Activated naive CD8-positive, alpha-beta T cell treated with anti-CD3 and anti-CD28 coated beads for 36 hours (primary cell): ENCODE data around the gene COX14. TPM values are rescaled to one million over a fixed set of nuclear protein-coding genes. Genes with fewer than 3 reads are reported as not detected.

ENCODE experiments used
- DNase-seq: peaks from one replicate; pipeline ENCODE4 v3.0.0; 2021
- H3K27ac Mint-ChIP-seq: one replicate; pipeline ENCODE4 v1.8.0; 2022; ENCODE audit warnings: mild to moderate bottlenecking, moderate library complexity, mixed read lengths
- H3K27me3 Mint-ChIP-seq: one replicate; pipeline ENCODE4 v1.8.0; 2022; ENCODE audit warnings: mild to moderate bottlenecking, mixed read lengths
- H3K36me3 Mint-ChIP-seq: one replicate; pipeline ENCODE4 v1.8.0; 2021; ENCODE audit warnings: mild to moderate bottlenecking, mixed read lengths
- H3K4me1 Mint-ChIP-seq: one replicate; pipeline ENCODE4 v1.8.0; 2021; ENCODE audit warnings: mixed read lengths
- H3K4me3 Mint-ChIP-seq: one replicate; pipeline ENCODE4 v1.8.0; 2022; ENCODE audit warnings: mild to moderate bottlenecking, moderate library complexity, mixed read lengths
- H3K9me3 Mint-ChIP-seq: one replicate; pipeline ENCODE4 v1.8.0; 2022; ENCODE audit warnings: mixed read lengths
- total RNA-seq, 2 experiments: library from RNA; stranded (reverse); gene quantifications; one replicate each; pipeline ENCODE4 v1.2.3, GENCODE V29; 2021

The COX14 gene
- 10 to 100 TPM; 48.3 to 49.2 TPM for total RNA-seq

DNA sequence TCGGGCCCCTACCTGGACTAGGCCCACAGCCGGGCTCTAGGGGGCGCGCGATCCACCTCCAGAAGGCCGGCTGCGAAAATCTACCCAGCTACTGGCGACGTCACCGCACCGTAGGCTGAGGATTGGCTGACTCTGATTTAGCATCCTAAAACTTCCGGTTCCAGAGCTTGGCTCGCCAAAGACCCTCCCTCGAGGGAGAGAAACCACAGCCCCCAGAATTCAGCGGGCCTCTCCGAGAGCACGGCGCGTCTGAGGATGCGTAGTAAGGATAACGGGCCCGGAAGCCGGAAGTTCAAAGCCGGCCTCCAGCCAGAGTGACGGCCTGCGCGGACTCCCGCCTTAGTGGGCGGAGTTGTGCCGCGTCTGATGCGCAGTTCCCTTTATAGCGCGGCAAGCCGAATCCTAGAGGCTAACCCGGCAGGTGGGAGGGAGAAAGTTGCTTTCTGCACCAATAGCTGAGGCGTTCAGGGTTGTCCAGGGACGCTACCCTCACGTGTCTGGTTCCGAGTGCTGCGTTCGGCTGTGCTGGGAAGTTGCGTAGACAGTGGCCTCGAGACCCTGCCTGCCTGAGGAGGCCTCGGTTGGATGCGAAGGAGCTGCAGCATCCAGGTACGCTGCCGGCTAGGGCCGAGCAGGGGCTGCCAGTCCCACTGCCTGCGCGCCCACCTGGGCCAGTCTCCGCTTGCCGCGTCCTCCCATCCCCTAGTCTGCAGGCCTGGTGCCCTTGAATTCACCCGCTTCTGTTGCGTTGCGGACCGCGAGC lies at the start of gene COX14:
TSS of gene COX14 (plus strand) at position 544 of the 763 bp plus-strand sequence. CDS start 7,808 bp downstream, outside the sequence.
- DNase-seq = peak; percentile 98
- Mint-ChIP-seq H3K27me3 (no peaks in the 10 kb centered on the region), H3K4me3 (peak within 1 kb of the TSS; percentile 91), H3K9me3 (no peaks in the 10 kb centered on the region), H3K4me1 (peaks cover 31% of the 10 kb centered on the region), H3K27ac (peak within 1 kb of the TSS; percentile 94), H3K36me3 (peaks cover 14% of the 10 kb centered on the region)

DNA sequence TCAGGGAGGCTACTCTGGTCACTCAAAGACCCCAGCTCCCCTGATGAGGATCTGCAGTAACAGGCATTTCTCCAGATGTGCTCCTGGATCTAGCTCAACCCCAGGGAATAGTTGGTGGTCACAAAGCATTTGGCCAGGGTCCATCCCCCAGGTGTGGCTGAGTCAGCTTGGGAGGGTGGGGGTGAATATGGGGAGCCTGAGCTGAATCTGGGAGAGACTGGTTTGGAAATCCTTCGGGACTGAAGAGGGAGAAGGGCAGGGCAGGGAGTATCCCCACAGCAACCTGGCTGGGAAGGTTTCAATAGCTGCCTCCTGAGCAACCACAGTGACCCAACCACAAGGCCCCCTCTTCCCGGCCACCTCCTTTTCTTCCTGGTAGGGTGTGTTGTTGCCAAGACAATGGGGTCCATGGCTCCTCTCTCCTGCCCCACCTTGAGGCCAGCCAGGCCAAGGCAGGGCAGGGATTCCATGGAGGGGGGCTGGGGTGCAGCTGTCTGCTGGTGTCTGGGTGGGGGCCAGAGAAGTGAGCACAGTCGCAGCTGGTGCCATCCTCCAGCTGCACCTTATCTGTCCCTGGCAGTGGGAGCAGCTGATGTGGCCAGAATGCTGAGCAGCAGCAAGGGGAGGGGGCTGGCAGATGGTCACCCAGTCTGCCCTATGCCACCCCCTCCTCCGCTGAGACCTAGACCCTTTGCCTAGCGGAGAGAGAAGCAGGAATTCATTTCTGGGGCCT lies 49.1 kb upstream of the COX14 start:
- no peak for DNase-seq
- no peak overlapping the region for H3K27ac Mint-ChIP-seq
- H3K4me1 Mint-ChIP-seq = peaks cover 28% of the 10 kb centered on the region
- H3K27me3 Mint-ChIP-seq = no peaks in the 10 kb centered on the region
- no peak overlapping the region for H3K4me3 Mint-ChIP-seq
- H3K36me3 Mint-ChIP-seq = peaks cover 5% of the 10 kb centered on the region
- no peaks in the 10 kb centered on the region for H3K9me3 Mint-ChIP-seq

DNA sequence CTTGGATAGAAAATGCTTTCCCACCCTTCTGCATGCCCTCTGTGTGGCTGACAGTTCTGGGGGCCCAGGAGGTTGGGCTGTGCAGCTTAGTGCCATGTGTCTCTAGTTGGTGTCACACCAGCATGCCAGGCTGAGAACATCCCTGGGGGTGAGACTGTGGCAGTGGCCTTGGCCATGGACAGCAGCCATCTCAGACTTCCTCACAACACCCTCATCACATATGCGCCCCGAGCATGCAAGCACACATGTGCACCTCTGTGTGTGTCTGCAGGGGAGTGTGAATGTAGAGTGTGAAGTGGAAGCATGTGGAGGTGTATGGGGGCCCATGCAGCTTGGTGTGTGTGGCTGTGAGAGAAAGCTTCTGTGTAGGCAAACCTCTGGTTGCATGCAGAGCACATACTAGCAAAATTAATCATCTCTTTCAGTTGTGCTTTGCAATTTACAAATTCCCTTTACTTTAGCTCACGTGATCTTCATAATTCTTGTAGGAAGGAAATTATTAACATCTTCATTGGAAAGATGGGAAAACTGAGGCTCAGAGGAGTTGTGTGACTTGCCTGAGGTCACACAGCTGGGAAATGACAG lies 46.2 kb upstream of the COX14 start:
- DNase-seq = no peak

DNA sequence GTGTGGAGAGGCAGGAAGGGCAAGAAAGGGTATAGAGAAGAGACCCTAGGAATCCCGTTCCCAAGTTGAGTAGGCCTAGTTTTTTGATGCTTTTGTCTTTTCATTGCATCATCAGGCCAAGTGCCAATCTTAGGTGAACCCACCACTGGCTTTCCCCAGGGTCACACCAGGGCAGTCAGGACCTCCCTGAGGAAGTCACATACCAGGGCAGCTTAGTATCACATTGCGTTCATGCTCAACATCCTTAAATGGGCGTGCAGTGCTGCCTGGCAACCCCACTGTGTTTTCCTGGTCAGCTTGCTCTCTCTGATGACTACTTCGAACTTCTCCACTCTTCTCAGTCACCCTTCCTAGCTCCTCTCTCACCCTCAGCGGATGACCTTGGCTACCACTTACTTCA lies 45.6 kb upstream of the COX14 start:
- H3K4me1 Mint-ChIP-seq = peaks cover 8% of the 10 kb centered on the region
- H3K9me3 Mint-ChIP-seq = no peaks in the 10 kb centered on the region
- DNase-seq = no peak
- H3K4me3 Mint-ChIP-seq = no peak overlapping the region
- no peak overlapping the region for H3K27ac Mint-ChIP-seq
- H3K36me3 Mint-ChIP-seq = peaks cover under 1% of the 10 kb centered on the region
- H3K27me3 Mint-ChIP-seq = no peaks in the 10 kb centered on the region

More for the DNA sequence above, 46.2 kb upstream of the COX14 start:
- Mint-ChIP-seq H3K4me1 (peaks cover 9% of the 10 kb centered on the region), H3K27me3 (no peaks in the 10 kb centered on the region), H3K36me3 (peaks cover 5% of the 10 kb centered on the region), H3K4me3 (no peak overlapping the region), H3K27ac (no peak overlapping the region), H3K9me3 (no peaks in the 10 kb centered on the region)

DNA sequence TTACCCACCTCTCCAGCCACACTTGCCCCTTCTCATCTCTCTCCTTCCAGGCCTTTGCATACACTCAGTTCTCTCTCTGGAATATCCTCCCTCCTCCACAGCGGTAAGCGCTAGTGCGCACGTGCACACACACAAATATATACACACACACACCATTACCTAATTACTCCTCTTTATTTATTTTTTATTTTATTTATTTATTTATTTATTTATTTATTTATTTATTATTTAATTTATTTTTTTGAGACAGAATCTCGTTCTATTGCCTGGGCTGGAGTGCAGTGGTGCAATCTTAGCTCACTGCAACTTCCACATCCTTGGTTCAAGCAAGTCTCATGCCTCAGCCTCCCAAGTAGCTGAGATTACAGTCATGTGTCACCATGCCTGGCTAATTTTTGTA lies 43.0 kb upstream of the COX14 start:
- peaks cover 8% of the 10 kb centered on the region for H3K4me1 Mint-ChIP-seq
- H3K27ac Mint-ChIP-seq = no peak overlapping the region
- H3K36me3 Mint-ChIP-seq = no peaks in the 10 kb centered on the region
- no peaks in the 10 kb centered on the region for H3K27me3 Mint-ChIP-seq
- no peak overlapping the region for H3K4me3 Mint-ChIP-seq
- no peaks in the 10 kb centered on the region for H3K9me3 Mint-ChIP-seq
- no peak for DNase-seq

DNA sequence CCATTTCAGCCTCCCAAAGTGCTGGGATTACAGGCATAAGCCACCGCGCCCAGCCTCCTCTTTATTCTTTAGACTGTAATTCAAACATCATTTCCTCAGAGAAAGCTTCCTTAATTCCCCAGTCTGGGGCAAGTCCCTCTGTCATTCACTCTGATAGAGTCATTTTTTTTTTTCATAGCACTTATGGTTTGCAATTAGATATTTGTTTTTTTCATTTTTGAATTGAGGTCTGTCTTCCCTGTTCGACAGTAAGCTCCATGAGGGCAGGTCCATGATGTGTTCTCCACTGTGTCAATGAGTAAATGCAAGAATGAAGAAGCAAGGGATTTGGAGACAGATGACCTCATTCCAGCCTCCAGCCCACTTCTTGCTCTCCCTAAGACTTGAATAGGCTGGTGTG lies 42.5 kb upstream of the COX14 start:
- no peak for DNase-seq
- Mint-ChIP-seq H3K9me3 (no peaks in the 10 kb centered on the region), H3K4me1 (peaks cover 8% of the 10 kb centered on the region), H3K4me3 (no peak overlapping the region), H3K27ac (no peak overlapping the region), H3K27me3 (no peaks in the 10 kb centered on the region), H3K36me3 (no peaks in the 10 kb centered on the region)

DNA sequence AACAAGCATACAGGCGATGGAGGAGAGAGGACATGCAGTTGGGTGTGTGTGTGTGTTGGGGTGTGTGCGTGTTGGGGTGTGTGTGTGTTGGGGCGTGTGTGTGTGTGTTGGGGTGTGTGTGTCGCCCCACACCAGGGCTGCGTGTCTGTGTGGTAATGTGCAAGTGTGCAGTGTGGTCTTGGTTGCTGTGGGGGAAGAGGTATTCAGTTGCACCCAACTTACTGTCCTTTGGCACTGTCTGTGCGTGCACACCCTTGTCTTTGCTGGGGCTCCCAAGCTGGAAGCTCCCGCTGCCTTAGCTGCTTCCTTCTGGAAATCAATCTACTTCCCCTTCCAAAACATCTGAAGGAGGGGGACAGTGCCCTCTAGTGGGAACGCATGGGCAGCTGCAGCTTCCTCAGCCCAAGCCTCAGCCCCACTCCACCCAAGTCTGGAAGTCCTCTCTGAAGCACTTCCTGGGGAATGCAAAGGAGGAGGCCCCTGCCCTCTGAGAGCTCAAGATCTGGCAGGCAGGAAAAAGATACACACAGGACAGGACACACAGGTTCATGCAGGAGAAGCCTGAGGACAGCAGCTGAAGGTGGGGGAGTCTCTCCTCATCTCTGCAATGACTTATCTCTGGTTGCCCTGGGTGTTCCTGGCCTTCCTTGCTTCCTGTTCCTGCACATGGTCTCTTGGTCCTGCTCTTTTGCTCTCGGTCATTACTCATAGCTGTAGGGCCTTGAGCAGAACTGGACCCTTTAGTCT lies 41.5 kb upstream of the COX14 start:
- no peak overlapping the region for H3K4me3 Mint-ChIP-seq
- DNase-seq = peak; percentile 60
- no peak overlapping the region for H3K27ac Mint-ChIP-seq
- H3K27me3 Mint-ChIP-seq = no peaks in the 10 kb centered on the region
- no peaks in the 10 kb centered on the region for H3K36me3 Mint-ChIP-seq
- no peaks in the 10 kb centered on the region for H3K9me3 Mint-ChIP-seq
- H3K4me1 Mint-ChIP-seq = peaks cover 11% of the 10 kb centered on the region

DNA sequence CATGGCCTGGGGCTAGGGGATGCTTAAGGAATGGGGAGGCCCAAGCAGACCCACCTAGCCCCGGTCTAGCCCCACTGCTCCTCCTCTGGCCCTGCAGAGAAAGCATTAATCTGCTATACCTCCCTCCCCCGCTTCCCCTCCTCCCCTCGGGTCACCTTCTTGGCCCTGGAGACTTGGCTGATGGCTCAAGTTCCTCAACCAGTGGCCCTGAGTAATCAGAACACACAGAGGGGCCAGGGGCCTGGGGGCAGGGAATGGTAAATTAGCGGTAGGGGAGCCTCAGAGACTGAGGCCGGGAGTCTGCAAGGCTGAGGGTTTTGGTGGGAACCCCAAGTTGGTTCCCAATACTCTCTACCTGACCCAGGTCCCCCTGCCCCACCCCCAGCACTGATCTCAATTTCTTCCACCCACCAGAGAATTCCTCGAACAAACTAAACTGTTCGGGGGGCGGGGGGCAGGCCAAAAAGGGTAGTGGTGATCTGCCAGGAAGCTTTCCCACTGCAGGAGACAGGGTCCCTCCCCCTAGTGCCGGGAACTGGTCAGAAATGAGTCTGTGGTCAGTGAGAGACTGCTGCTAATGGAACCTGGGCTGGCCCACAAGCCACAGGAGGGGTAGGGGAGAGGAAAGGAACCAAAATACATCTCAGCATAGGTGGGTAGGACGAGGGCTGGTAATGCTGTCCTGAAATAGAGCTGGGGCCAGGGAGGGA lies 39.7 kb upstream of the COX14 start:
- Mint-ChIP-seq H3K4me3 (no peak overlapping the region), H3K36me3 (no peaks in the 10 kb centered on the region), H3K27me3 (no peaks in the 10 kb centered on the region), H3K9me3 (no peaks in the 10 kb centered on the region), H3K27ac (no peak overlapping the region), H3K4me1 (peaks cover 11% of the 10 kb centered on the region)
- DNase-seq = no peak

DNA sequence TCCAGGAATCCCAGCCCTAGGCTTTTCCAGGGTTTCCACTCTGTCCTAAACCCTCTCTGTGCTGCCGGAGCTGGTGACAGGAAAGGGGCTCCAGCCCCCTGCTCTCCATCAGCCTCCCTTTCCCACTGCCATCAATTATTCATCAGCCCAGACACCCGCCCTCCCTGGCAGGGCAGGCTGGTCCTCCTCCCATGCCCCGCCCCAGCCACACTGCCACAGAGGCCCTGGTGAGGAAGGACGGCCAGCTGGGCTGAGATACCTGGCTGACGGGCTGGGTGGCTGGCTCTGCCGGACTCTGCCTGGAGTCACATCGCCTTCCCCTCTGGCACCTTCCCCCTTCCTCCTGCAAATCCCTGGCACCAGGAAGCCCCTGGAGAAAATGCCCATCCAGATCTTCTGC lies 38.8 kb upstream of the COX14 start:
- Mint-ChIP-seq H3K9me3 (no peaks in the 10 kb centered on the region), H3K27ac (no peak overlapping the region), H3K4me1 (peaks cover 11% of the 10 kb centered on the region), H3K4me3 (no peak overlapping the region), H3K27me3 (no peaks in the 10 kb centered on the region), H3K36me3 (no peaks in the 10 kb centered on the region)
- no peak for DNase-seq

DNA sequence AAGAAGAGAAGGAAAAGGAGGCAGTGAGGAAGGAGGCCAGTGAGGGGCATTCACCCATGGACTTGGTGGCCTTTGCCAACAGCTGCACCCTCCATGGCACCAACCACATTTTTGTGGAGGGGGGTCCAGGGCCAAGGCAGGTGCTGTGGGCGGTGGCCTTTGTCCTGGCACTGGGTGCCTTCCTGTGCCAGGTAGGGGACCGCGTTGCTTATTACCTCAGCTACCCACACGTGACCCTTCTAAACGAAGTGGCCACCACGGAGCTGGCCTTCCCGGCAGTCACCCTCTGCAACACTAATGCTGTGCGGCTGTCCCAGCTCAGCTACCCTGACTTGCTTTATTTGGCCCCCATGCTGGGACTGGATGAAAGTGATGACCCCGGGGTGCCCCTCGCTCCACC lies 38.3 kb upstream of the COX14 start:
- Mint-ChIP-seq H3K27me3 (no peaks in the 10 kb centered on the region), H3K27ac (no peak overlapping the region), H3K9me3 (no peaks in the 10 kb centered on the region), H3K4me3 (no peak overlapping the region), H3K36me3 (peaks cover 3% of the 10 kb centered on the region), H3K4me1 (peaks cover 11% of the 10 kb centered on the region)
- DNase-seq = no peak

DNA sequence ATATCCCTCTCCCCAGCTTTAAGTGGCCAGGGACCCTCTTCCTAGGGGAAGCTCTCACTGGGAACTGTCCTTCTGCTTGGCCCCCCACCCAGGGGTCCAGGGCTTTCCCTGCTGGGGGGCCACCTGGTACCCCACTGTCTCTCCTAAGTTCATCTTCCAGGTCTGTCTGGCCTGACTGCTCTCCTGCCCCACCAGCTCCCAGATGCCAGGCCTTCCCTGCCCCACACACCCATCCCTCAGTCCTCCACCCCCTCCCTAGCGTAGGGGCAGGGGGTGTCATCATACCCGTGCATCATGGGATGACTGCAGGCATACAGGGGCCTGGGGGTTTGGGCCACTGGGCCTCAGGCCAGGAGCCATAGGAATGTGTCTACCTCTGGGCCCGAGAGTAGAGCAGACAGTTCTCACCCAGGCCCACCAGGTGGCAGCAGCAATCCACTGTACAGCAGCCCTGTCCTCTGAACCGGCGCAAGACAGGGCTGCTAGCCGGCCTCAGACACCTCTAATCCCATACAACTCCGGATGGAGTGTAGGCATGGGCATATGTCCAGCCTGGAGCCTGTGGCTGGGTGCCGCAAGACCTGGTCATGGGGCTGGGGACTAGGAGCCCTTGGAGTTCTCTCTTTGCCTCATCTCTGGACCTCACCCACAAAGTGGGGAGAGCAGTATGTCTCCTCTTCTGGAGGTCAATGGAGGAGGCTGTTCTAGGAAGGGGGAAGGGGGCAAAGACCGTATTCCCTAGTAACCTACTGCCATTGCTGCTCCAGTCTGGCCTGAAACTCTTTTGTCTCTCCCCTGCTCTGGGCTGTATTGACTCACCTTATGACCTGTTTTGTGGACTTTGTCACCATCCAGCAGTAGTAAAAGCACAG lies 36.9 kb upstream of the COX14 start:
- H3K36me3 Mint-ChIP-seq = peaks cover 4% of the 10 kb centered on the region
- peak; percentile 77 for DNase-seq
- H3K4me1 Mint-ChIP-seq = peaks cover 11% of the 10 kb centered on the region
- no peak overlapping the region for H3K4me3 Mint-ChIP-seq
- H3K9me3 Mint-ChIP-seq = no peaks in the 10 kb centered on the region
- no peaks in the 10 kb centered on the region for H3K27me3 Mint-ChIP-seq
- peak overlapping the region; percentile 34 for H3K27ac Mint-ChIP-seq

DNA sequence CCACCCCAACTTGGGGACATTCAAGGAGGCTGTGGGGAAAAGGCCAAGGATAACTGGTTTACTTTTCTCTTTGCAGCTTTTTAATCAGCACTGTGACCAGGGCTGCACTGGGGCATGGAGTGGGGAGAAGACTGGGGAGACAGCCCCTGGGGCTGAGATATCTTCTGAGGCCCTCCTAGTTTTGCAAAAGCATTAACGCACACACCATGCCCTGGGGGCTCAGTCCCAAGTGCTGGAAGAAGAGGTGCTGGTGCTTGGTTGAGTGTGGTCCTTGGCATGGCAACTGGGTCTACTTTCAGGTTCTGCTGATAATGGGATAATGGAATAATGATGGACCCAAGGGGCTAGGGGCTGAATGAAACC lies 36.2 kb upstream of the COX14 start:
- Mint-ChIP-seq H3K4me1 (peaks cover 4% of the 10 kb centered on the region), H3K36me3 (peaks cover 4% of the 10 kb centered on the region), H3K27ac (no peak overlapping the region), H3K4me3 (no peak overlapping the region), H3K9me3 (no peaks in the 10 kb centered on the region), H3K27me3 (no peaks in the 10 kb centered on the region)
- no peak for DNase-seq

DNA sequence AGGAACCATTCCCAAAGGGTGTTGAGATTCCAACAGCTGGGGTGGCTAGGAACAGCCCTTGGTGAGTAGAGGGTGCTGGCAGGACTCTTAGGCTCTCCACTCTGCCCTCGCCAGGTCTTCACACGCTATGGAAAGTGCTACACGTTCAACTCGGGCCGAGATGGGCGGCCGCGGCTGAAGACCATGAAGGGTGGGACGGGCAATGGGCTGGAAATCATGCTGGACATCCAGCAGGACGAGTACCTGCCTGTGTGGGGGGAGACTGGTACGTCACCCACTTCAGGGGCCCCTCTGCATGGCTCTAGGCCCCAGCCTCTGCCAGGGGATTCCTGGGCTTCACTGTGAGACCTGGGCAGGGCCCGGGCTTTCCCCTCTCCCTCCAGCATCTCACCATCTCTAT lies 34.9 kb upstream of the COX14 start:
- DNase-seq = no peak
- Mint-ChIP-seq H3K27me3 (no peaks in the 10 kb centered on the region), H3K27ac (no peak overlapping the region), H3K9me3 (no peaks in the 10 kb centered on the region), H3K4me3 (no peak overlapping the region), H3K4me1 (peaks cover 4% of the 10 kb centered on the region), H3K36me3 (peaks cover 4% of the 10 kb centered on the region)

DNA sequence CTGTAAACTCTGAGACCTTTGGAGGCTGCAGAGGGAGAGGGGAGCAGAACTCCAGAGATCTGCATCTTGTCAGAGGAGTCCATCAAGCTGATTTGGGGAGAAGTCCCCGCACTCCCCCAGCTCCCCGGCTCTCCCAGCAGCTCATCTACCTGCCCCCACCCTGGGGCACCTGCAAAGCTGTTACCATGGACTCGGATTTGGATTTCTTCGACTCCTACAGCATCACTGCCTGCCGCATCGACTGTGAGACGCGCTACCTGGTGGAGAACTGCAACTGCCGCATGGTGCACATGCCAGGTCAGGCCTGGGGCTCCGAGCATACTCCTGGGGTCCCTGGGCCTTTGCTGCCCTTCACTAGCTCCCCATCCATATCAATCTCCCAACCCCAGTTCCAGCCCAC lies 33.8 kb upstream of the COX14 start:
- Mint-ChIP-seq H3K9me3 (no peaks in the 10 kb centered on the region), H3K36me3 (peaks cover 4% of the 10 kb centered on the region), H3K4me1 (peaks cover 7% of the 10 kb centered on the region), H3K4me3 (no peak overlapping the region), H3K27me3 (no peaks in the 10 kb centered on the region), H3K27ac (no peak overlapping the region)
- no peak for DNase-seq
